GM19395 (cell line): Measurements from ENCODE around the gene NOP9.
A peak's percentile ranks its signal among the peaks of the same experiment; 100 is the strongest.

Experiments
- ATAC-seq: cut with Tn5 transposase; IDR thresholded peaks from one replicate; pipeline ENCODE4 v1.9.1; 2021; ENCODE audit warnings: mild to moderate bottlenecking, moderate library complexity; ENCODE audit not compliant: unreplicated experiment

The NOP9 gene

DNA sequence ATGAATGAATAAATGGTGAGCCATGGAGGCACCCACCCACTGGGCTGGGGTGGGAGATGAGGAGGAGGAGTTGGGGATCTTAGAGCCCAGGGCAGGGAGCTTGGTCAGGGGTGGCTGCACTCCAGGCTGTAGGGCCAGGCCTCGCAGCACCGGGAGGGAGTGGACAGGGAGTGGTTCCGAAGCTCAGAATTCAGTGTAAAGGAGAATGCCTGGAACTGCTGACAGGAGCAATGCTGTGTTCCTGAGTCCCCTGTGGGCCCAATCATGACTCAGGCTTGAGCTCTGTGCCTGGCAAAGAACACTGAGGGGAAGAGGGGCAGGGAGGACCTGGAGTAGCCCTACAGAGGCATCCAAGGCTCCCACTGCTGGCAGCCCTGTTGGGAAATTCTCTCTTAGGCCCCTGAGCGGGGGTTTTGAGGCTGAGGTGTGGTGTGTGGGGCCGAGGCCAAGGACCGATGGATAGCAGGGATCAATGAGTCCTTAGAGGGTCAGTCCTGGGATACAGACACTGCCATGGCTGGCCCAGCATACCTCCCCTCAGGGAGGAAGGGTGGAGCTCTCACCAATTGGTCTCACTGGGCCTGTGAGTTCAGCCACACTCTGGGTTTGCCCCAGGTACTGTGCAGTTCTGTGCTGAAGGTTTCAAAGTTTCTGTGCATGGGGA, 18.7 kb upstream of the NOP9 start:
- ATAC-seq = no peak

DNA sequence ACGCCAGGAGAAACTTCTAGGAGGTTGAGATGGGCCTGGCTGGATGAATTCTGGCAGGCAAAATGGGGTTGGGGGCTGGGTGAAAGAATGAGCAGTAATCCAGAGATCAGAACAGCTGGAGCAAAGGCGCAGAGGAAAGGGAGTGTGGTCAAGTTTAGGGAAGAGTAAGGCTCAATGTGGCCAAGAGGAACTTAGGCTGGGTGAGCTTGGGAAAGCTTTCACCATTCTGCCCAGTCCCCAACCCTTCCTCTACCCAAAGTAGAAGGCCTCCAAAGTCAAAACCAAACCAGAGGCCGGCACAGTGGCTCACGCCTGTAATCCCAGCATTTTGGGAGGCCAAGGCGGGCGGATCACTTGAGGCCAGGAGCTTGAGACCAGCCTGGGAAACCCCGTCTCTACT, 18.0 kb upstream of the NOP9 start:
- ATAC-seq = no peak

DNA sequence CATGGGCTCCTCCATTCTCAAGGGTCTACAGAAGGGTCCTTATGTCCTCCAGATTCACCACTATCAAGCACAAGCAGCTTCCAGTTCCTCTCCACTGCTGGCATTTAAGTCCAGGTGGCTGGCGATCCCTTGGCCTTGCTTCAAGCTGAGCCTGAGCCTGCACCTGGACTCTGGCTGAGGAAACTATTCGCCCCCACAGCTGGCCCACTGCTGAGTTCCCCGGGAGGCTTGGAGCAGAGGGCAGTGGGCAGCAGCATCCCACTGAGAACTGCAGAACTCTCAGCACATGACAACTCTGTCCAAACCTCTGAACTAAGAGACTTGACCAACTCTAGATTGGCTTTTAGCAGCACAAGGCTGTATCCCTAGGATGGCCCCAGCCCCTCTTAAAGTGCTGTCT, 16.9 kb upstream of the NOP9 start:
- ATAC-seq = no peak

DNA sequence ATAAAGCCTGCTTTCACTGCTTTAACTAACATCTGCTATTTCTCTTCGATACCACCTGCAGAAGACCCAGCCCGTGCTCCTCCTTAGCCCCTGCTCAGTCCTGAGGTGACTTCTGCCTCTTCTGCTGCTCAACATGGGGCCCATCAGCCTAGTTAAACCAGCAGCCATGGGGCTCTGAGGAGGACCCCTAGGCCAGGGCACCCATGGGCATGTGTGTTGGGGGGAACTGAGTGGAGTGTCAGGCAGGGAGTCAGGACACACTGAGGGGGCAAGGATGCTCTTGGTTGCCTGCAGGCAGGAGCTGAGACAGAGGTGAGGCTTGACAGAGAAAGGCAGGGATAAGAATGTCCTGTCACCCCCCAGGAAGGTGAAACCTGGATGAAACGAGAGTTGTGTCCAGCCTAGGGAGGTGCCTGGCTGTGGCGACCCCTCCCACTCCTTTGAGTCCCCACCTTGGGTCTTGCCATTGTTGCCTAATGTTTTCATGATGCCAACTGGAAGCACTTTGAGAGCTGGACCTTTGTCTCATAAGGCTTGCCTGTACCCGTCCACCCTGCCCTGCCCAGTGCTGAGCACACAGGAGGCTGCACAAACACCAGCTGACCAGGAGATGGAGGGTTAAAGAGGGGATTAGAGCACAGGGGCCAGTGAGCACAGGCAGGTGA, 15.7 kb upstream of the NOP9 start:
- no peak for ATAC-seq

DNA sequence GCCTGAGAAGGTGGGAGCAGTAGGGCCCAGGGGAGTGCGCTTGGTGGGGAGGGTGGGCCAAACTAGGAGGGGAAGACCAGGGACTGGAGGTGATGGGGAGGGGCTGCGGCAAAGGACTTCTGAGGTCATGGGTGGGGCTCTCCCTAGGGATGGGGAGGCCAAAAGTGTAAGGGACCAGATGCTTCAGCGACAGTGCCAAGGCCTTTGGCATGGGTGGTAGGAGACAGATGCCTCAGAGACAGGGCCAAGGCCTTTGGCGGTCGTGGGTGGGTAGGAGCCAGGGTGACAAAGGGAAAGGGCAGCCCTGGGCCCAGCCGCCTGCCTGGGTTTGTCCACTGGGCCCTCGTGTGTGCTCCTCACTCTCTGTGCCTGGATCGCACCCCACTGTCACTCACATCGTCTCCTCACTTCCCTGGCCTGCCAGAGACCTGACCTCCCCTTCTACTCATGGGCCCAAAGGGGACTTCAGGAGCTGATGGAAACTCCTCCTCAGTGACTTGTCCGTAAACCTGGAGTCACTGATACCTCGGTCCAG, 15.1 kb upstream of the NOP9 start:
- no peak for ATAC-seq

DNA sequence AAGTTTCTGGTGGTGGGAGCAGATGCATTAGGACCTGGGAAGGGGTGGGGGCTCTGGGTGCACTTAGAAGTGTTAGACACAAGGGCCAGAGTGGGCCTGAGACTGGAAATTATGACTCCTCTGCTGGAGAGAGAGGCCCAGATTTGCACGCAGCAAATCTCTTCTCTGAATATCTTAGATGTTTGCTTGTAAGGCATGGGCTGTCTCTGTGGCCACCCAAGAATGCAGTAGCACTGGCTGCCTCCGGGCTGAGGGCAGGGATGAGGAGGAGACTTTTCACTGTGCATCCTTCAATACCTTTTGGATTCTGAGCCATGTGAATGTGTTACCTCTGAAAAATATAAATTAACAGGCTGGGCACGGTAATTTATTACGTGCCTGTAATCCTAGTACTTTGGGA, 14.3 kb upstream of the NOP9 start:
- no peak for ATAC-seq

DNA sequence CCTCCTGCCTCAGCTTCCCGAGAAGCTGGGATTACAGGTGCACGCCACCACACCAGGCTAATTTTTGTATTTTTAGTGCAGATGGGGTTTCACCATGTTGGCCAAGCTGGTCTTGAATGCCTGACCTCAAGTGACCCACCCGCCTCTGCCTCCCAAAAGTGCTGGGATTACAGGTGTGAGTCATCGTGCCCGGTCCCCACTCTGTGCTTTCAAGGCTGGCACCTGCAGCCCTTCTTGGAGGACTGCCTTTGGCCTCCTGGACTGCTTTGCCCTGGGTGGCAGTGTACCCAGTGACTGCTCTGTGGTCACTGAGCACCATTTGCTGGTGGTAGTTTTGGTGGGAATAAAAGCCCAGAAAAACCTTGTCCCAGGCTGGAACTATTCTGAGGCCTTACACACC, 12.7 kb upstream of the NOP9 start:
- no peak for ATAC-seq

DNA sequence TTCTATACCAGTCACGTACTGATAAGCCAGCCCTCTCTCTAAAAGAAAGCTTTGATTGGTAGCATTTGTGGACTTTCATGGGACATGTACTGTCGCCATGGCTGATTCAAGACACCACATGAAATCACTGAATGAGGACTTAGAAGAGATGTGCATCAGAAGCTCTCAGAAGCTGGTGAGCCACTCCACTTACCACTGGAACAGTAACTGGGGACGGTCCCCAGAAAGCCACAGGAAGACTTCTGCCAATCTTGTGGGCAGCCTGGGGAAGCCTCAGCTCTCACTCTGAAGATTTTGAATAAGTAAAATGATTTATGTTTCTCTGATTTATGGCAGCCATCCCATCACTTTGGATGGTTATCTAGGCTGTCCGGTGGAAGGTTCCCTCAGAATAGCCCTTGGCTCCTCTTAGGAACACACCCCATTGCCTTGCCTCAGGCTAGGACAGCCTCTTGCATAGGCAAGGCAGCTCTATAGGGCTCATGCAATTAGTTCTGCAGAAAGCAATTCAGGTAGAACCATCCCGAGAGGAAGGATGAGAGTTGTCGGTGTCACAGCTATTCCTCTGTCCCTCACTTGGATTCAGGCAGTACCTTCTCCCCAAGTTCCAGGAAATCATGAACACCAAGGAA, 9.9 kb upstream of the NOP9 start:
- ATAC-seq = peak; percentile 87

DNA sequence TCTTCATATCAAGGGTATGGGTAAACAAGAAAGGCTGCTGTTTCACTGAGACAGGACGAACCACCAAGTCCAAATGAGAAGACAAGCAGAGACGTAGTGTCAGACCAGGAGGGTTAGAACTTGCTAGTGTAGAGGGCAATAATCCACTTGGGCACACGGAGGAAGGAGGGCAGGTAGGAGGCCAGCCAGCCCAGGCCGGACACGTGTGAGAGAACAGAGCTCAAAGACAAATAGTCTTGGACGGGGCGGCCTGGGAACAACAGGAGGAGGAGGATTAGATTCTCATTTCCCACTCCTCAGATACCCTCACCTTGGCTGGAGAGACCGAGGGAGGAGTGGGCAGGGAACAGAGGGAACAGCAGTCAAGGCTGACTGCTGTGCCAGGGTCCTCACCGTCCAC, 8.9 kb upstream of the NOP9 start:
- ATAC-seq = no peak

DNA sequence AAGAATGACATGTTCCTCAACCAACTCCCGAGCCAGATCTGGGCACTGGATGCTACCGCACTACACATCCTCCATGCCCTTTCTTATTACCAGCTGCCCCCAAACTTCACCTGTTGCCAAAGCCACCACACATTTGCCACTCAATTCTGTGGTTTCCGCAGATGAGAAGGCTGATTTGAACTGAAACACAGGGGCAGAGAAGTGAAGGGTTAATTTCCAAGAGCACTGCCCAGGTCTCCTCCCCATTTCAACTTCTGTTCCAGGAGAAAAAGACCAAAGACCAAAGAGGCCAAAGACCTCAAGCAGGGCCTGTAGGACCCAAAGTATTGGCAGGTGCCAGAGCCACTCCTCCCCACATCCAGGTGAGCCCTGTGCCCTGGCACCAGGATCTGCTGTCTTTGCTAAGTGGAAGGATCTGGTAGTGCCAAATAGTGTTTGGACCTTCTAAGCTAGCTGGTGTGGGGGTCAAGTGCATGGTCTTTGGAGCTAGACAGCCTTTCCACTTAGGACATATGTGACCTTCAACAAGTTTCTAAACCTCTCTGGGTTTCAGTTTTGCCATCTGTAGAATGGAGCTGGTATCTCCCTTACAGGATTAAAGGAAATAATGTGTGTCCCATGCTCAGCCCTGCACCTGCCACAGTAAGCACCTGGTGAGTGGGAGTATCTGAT, 8.1 kb upstream of the NOP9 start:
- ATAC-seq = no peak

DNA sequence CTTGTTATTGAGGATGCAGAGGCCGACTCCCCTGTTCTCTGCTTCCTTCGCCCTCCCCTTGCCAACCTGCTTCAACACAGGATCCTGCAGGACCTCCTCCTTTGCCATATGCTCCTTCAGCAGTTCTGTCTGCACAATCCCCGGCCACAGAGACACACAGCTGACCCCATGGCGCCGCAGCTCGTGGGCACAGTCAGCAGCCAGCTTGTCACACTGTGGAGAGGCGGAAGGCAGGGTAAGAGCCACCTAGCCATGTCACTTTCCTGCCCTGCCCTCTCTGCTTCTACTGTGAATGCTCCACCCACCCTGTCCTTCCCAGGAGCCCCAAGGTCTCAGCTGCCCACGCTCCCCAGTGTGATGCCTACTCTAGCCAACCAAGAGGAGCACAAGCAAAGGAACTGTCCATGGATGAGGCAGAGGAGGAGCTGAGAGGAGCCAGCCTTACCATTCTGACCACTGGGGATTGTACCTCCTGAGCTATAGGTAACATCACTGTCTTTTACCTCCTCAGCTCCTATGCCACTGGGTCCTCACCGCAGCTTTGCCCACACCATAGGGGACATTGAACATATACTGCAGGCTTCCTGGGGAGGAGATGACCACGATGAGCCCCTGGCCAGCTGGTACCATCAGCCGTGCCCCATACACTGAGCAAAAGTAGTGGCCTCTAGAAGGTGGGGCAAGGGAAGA, 7.4 kb upstream of the NOP9 start:
- no peak for ATAC-seq

DNA sequence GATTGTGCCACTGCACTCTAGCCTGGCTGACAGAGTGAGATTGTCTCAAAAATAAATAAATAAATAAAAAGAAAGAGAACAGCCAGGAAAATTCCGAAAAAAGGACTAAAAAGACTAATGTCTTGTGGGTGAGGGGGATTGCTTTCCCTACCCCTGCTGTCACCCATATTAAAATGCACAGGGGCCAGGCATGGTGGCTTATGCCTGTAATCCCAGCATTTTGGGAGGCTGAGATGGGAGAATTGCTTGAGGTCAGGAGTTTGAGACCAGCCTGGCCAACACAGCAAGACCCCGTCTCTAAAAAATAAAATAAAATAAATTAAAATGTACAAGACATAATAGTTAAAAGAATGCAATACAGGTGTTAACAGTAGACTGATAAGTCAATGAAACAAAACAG, 6.1 kb upstream of the NOP9 start:
- no peak for ATAC-seq

DNA sequence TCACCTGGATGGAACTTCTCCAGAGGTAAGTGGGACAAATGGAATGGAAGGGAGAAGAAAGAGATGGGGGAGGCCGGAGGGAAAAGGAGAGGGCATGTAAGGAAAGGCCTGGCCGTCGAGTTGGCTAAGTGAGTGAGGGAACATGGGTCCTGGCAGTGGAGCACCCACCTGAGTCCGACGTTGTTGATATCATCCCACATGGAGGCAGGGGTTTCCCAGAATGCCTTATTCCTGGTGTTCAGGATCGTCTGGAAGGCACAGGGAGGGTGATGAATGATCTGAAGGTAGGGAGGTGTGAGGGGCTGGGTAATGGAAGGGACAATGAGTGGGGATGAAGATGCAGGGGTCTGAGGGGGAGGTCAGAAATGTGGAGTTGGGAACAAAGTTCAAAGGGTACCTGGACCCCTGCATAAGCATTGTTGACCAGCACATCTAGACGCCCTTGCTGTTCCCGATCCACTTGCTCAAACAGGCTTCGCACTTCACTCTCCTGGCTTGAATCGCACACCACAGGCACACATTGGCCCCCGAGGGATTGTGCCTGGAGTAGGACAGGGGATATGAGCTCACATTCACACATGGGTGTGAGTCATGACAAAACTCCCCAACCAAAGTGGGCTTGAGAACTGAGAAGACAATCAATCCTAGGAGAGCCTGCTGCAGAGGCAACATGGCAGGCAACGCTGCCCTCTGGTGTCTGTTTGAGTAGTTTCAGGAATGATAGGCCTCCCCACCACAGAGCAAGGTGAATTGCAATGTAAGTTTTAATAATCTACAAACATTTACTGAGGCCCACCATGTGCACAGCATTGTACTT, 3.1 kb upstream of the NOP9 start:
- peak; percentile 68 for ATAC-seq

DNA sequence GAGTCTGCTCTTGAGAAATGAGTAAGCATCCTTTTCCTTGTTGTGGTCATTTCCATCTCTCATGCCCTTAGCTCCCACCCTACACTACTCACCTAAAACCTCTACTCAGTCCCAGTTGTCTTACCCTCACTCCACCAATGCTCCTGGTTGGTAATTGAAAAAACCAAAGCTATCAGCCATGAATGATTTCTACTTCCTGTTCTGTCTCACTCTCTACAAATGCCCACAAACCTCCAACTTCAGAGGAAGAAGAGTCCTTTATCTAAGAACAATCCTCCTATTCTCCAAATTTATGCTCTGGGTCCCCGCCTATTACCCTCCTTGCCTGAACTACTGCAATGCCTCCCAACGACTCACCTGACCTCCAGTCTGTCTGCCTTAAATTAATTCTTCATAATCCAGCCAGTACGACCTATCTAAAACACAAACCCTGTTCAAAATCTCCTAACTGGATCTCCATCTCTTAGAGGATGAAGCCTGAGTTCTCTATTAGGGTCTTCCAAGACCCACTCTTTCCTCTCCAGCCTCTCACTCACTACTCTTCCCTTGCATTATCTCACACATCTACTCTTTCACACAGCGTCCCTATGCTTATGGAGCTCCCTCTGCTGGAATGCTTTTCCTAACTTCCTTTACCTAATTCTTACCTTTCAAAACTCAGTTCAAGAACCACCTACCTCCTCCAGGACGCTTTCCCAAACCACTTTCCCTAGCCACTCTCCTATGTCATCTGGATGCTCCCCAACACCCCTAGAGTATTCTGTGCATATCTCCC, 2.3 kb upstream of the NOP9 start:
- ATAC-seq = peak; percentile 30

DNA sequence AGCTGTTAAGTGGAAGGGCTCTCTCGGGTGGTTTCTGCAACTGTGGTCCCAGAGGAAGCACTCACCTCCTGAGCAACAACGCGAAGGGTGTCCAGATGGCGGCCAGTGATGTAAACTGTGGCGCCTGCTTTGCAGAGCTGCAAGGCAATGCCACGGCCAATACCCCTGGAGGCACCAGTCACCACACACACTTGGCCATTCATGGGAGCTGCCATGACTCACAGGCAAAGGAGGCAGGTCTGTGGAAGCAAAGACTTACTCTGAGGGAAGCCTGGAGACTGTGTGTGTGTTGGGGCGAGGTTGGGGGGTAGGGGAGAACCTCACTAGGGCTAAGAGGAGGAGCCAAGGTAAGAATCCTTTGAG, 777 bp upstream of the NOP9 start:
- no peak for ATAC-seq

DNA sequence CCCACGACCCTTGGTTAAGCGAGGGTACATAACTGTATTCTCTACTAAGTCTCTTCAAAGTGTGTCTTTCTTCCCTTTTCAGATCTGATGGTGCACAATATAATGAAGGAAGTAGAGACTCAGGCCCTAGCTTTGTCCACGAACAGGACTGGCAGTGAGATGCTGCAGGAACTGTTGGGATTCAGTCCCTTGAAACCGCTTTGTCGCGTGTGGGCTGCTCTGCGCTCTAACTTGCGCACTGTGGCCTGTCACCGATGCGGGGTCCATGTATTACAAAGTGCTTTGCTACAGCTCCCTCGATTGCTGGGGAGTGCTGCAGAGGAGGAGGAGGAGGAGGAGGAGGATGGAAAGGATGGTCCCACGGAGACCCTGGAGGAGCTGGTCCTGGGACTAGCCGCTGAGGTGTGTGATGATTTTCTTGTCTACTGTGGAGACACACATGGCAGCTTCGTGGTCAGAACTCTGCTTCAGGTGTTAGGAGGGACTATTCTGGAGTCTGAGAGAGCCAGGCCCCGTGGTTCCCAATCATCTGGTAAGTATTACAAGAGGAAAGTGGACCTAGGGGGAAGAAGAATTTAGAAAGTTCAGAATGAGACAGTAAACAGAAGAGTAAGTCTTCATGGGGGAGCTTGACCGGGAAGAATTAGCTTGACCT, 803 bp downstream of the NOP9 start:
- no peak for ATAC-seq

DNA sequence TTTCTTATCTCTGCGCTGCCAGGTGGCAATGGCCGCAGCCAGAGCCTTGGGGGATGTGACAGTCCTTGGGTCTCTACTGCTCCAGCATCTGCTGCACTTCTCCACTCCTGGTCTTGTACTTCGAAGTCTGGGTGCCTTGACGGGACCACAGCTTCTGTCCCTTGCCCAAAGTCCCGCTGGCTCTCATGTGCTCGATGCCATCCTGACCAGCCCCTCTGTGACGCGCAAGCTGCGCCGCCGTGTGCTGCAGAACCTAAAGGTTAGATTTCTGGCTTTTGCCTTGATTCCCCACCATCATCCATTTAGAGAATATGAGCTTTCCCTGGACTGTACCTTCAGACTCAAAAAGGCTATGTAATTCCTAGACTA, 4.4 kb downstream of the NOP9 start:
- no peak for ATAC-seq

DNA sequence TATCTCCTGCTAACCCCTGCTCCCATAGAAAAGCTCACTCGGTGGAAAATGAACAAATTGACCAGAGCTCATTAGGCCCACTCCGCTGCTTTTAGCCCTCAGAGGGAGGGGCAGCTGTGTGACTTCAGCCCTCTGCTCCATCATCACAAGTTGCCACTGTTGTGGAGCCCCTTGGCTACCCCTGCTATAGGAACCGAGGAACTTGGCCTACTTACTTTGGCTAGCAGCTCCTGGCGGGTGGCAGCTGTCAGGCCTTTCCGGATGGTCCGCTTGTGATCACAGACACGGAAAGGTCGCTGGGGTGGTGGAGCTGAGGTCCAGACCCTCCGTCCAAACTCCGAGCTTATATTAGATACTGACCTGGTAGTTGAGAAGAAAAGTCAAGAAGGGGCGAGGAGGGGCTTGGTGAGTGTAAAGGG, 7.5 kb downstream of the NOP9 start:
- no peak for ATAC-seq
